HG02623 (cell line): Measurements from ENCODE around the gene SAMD14.
A peak's percentile ranks its signal among the peaks of the same experiment; 100 is the strongest.

ENCODE experiments used
- ATAC-seq: cut with Tn5 transposase; IDR thresholded peaks from one replicate; pipeline ENCODE4 v1.9.1; 2021; ENCODE audit warnings: moderate library complexity; ENCODE audit not compliant: unreplicated experiment

Gene SAMD14

DNA sequence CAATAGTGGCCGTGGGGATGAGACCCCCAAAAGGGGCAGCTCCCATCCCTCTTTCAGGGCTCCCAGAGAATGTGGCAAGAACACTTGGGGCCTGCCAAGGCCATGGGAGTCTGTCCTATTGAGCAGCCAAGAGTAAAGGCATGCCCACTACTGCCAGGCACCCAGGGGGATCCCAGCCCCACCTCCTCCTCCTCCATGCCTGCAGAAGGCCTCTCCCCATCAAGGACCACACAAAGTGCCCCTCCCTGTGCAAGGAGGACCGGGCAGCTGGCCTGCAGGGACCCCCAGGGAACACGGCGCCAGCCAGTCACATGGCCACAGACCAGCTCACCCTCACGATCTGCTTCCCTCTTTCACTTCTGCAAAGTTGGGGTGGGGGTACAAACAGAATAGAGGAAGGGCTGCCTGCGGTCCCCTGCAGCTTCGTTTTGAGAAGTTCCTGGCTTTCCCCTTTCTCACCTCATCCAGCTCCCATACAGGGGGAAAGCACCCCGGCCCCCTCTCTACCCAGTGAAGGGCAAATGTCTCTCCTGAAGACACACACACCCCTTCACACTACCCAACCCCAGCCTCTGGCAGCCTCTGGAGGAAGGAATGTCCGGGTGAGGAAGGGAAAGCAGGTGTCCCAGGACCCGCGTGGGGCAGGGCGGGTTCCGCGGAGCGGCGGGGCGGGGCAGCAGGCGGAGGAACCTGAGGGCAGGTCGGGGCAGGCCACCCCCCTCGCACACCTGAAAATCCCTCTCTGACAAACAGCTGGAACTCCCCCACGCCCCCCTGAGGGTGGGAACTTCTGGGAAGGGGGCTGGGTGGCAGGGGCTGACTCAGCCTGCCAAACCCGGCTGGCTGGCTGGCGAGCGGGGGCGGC lies 18.5 kb upstream of the SAMD14 start:
- ATAC-seq = peak; percentile 34

DNA sequence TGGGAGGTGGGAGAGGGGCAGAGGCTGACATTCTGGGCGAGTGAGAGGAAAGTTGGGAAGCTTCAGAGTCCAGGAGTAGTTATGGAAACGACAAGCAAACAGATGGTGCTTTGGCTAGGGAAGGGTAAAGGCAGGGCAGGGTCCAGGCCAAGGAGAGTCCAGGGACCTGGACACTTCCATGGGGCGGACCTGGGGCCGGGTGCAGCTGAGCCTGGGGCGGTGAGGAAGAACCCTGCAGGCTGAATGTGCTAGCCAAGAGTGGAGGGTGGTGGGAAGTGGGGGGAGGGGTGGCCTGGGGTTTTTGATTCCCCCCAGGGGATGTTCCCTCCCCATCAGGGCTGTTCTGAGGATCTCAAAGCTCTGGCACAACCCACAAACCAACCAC lies 17.9 kb upstream of the SAMD14 start:
- no peak for ATAC-seq

DNA sequence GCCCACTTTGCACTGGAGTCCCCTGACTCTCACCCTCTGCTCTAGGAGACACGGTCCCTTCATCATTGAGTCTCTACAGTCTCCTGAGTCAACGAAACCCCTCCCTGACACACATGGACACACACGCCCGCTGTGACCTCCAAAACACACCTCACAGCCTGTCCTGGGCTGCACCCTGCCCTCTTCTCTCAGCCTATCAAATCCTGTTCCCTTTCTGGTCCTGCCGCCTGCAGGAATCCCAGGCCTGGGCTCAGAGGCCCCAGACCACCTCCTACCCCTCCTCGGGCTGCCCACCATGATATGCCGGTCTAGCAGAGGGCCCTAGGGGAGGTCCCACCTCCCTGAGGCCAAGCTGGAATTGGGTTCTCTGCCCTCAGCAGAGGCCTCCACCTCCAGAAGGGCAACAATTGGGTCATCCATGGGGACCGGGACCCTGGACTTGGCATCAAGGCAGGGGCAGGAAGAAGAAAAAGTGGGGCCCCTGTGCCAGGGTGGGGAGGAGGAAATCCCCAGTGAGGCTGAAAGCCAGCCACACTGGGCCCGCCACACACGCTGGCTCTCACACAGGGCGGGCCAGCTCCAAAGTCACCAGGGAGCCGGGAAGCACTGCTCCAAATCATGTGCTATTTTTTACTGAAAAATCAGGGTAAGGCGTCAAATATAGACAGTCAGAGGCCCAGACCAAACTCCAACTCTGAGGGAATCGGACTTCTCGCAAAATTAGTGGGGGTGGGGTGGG lies 17.1 kb upstream of the SAMD14 start:
- no peak for ATAC-seq

DNA sequence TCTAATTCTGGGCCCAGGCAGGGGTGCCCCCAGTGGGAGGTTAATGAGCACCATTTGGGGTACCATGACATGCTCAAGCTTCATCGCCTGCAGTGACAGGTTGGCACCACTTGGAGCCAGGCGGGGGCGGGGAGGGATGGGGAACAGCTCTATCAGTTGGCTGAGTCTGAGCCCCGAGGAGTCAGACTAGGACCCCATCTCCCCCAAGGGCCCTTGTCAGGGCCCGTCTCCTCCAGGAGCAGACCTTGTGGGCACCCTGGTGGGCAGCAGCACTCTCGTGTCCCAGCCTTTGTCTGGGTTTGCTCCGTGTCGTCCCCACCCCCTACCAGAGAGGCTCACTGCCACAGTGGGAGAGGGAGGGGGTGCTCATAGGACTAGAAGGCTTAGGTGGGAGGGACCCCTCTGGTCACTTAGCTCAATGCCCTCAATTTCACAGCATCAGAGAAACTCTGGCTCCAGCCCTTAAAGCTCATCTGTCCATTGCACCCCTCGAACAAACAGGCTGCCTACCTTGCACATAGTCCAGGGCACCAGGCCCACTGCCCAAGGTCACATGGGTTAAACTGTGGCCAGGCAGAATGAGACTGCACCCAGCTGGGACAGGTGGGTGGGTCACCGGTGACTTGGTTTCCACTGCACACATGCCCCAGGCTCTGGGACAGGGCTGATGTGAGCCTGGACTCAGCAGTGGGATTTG lies 16.4 kb upstream of the SAMD14 start:
- ATAC-seq = no peak

DNA sequence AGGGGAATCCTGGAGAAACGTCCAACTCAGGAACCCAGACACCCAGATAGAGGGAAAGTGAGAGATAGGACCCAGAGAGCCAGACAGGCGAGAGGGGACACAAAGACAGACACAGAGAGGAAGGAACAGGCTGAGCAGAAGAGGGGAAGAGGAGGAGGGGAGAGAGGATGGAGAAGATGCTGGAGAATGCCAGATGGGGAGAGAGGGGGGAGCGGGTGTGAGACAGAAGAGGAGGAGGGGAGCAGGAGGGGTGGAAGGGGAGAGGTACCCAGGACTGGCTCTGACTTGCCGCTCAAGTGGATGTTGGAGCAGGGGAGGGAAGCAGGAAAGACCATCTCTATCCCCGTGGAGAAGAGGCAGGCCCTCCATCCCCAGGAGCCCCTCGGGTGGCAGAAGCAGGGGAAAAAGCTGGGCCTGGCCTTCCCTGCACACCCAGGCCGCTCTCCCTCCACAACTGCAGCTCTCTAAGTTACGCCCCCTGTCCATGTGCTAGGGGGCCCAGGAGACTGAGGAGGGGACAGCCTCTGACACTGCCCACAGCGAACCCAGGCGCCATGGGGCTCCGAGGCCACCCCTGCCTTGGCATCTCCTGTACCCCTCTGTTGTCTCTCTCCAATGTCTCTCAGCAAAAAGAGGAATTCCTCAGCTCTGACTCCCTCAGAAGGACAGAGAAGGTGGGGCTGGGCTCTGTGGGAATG lies 15.7 kb upstream of the SAMD14 start:
- no peak for ATAC-seq

DNA sequence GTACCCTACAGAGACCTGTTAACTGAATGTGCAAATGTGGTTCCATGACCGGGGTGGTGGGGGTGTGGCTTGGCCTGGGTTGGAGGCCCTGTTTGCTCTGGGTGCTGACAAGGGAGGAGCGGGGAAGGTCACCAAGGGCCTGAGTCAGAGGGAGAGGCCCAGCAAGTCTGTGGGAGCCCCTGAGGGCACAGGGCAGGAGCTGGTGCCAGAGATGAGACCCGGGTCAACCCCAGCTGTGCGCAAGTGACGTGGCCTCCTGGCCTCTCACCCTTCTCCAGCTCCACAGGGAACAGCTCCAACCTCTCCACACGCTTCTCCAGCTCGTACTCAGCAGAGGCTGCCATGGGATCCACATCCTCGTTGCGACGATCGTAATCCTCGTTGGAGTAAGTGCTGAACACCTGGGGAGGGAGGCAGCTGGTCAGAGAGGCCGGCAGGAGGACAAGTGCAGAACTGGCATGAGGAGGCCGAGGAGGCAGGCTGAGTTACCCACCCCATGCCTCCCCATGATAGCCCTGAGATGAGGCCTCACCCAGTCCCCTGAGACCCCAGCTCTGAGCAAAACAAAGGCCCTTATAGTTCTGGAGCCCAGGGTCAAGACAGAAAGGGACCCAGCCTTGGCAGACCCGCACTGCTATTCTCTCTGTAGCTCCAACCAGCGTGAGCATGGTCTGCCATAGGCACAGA lies 15.0 kb upstream of the SAMD14 start:
- ATAC-seq = no peak

DNA sequence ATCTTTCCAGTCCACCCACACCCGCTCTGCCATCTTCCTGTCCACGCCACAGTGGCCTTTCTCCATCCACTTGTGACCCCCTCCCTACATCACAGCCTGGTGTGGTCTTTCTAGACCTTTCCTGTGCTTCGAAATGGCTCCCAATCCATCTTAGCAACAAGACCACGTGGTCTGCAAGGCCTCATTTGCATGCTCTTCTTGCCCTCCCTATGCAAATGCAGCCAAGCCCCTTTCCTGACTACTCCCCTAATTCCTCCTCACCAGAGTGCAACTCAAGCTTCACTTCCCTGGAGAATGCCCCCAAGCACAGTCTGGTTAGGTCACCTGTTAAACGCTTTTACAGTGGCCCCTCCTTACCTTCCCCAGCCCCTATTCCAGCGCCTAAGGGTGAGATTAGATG lies 14.4 kb upstream of the SAMD14 start:
- no peak for ATAC-seq

DNA sequence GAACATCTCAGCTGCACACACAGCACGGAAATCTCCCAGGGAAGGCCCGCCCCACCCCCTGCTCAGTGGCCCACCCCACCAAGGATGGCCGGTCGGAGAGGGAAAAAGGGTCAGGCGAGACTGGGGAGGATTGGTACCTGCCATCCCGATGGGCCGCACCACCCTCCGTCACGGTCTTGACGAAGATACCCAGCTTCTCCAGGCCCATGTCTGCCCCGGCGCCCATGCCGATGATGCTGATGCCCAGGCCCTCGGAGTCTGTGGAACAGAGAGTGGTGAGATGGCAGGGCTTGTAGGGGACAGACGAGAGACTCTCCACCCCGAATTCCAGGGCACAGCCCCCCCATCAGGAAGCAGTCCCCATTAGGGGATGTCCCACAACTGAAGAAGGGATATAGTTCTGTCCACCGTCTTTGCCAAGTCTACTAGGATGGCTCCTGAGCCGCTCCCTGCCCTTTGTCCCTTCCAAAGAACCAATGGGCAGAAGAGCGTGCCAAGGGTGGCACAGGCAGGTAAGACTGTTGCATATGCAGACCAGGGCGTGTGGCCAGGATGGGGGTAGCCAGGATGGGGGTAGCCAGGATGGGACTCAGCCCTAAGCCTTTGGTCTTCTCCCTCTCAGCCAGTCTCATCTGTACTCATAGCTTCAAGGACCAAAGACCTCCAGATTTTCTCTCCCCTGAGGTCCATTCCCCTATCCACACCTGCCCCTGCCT lies 13.7 kb upstream of the SAMD14 start:
- ATAC-seq = no peak

DNA sequence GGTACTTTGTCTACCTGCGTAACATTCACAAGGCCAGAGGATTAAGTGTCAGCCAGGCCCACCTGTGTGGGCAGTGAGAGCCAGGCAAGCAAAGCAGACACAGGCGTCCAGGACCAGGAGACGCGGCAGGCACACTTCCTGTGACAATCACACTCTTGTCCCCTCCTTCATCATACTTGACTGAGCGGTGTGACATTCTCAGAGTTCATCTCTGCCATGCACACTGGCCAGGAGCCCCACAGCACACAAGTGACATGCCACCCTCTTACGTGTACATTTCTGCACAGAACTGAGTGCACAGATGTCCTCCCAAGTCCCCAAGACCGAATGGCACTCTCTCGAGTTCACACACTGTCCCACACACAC lies 11.8 kb upstream of the SAMD14 start:
- no peak for ATAC-seq

DNA sequence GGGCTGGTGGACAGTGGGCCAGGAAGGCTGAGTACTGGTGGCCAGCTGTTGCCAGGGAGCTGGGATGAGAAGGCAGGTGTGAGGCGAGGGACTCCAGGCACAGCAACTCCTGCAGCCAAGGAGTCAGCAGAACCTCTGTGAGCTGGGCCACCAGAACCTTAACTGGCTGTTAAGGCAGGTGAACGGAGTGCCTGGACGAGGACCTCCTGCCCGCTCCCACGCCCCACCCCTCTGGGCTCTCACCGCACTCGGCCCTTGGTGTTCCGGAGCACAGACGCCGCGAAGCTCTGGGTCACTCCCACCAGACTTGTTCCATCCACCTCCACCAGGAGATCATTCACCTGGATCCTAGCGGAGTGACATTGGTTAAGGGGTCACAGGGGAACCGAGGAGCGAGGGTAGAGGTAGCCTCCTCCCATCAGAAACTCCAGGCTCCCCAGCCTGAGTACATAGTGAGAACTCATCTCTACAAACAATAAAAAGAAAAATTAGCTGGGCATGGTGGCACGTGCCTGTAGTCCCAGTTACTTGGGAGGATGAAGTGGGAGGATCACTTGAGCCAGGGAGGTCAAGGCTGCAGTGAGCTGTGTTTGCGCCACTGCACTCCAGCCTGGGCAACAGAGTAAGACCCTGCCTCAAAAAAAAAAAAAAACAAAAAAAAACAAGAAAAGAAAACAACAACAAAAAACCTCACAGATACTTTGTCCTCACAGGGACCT lies 11.2 kb upstream of the SAMD14 start:
- ATAC-seq = no peak

DNA sequence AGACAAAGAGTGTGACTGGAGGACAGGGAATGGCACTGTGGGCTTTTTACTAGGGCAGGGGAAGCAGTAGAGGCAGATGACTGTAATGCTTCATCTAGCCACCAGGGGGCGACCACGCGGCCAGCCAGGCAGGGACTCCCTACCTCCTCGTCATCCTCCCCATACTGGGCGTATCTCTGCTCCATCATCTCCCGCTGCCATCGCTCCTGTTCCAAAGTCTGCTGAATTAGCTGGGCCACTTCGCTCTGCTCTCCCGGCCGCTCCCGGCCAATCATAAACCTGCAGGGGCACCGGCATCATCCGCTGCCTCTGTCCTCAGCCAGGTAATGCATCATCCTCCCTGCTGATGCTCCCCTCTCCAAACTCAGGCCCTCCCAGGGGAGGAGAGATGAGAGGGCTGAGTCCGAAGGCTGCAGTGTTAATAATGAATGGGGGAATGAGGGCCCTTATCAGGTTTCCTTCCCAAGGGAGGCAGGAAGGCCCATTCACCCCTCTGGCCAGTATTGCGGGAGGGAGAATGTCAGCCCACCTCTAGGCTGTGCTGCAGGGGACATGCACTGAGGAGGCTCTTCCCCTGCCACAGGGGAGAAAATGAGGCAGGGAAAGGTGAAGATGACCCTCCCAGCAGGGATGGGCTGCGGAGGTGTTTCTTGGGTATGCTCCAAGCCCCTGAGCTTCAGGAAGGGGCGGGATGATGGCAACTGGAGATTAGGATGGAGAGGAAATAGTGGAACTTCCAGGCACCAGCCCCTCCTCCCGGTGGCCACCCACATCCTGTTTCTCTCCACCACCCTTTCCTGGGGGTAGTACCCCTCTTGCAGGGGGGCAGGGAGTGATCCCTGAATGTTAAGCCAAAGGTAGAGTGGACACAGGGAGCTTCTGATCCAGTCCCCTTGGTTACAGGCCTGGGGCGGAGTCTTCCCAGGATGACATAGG lies 10.3 kb upstream of the SAMD14 start:
- ATAC-seq = no peak

DNA sequence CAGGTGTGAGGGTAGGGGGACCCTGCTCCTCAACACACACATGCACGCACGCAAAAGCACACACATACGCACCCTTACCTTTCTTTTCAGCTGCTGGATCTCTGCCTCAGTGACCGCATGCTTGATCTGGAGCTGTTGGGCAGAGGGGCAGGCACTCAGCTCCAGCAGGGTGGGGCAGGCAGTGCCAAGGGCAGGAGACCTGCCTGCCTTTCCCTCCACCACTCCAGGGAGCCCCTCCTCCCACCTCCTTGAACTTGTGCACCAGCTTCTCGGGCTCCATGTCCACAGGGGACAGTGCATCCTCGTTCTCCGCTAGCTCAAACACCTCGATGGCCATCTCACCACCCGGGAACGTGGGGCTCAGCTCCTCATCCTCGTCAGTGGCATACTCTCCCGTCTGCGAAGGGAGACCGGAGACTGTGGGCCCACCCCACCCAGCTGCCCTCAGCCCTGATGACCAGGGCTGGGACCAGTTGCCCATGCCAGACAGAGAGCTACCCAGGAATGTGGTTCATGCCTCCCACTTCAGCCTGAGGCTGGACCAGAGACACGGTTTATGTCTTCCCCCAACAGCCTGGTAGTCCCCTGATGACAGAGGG lies 9.3 kb upstream of the SAMD14 start:
- no peak for ATAC-seq

DNA sequence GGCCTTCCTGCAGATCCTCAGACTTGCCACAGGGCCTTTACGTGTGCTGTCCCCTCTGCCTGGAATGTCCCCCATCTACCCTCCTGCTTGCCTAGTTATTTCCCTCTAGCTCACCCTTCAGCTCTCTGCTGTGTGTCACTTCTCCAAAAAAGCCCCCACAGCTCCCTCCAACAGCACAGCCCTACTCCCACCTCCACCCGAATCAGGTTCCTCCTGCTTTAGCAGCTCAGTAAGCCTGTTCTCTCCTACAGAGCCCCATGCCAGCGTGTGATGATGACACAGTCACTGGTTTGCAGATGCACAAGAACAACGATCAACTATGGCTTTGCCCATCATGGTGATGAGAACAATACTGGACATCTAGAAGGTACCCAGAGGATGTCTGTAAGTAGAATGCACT lies 7.1 kb upstream of the SAMD14 start:
- no peak for ATAC-seq

DNA sequence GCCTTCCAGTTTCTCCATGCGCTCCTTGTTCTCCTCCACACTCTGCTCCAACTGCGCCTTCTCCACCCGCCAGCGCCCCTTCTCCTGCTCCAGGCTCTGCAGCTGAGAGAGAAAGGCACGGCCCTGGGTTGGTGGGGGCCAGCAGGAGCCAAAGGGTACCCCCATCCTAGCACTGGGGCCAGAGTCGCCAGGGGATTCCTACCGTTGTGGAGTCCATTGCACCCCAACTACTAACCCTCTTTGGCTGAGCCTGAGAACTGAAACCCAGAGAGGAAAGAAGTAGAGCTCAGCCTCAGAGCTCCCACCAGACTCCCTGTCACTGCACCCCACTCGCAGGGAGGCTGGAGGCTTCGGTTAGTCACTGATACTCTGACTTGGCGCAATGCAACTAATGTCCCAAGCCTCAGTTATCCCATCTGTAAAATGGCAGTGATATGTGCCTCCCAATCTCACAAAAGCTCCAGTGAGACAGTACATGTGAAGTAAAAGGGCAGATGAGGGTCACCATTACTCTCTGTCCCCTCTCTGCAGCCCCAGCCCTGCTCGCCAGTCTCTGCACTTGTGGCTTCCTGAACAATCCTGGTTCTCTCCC lies 6.2 kb upstream of the SAMD14 start:
- ATAC-seq = no peak

DNA sequence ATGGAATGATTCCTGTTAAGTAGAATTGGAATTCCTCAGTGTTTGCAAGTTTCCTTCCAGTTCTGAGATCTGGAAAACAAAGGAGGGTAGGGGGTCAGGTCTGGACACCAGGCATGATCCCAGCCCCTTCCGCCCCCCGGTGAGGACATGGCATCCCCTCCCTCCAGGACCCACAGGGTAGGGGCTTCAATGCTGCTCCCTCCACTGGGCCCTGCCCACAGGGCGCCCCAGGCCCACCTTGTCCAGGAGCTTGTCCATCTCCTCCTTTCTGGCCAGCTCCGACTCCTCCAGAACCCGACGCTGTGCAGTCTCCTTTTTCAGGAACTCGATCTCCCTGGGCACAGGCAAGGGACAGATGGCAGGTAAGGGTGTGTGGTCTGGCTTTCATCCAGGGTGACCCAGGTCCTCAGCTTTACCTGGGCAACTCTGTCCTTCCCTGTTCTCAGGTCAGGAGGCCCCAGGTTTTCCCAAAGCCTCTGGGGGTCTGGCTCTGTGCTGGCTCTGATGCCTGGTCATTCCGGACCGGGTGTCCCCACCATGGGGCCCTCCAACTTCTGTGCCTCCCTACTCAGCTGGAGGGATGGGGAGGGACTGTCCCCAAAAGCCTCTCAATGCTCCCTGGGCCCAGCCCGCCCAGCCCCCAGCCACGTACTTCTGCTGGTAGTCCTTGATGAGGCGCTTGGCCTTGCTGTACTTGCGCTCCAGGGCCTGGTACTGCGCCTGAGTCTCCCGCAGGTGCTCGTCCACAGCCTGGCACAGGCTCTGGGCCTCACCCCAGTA lies 5.5 kb upstream of the SAMD14 start:
- no peak for ATAC-seq

DNA sequence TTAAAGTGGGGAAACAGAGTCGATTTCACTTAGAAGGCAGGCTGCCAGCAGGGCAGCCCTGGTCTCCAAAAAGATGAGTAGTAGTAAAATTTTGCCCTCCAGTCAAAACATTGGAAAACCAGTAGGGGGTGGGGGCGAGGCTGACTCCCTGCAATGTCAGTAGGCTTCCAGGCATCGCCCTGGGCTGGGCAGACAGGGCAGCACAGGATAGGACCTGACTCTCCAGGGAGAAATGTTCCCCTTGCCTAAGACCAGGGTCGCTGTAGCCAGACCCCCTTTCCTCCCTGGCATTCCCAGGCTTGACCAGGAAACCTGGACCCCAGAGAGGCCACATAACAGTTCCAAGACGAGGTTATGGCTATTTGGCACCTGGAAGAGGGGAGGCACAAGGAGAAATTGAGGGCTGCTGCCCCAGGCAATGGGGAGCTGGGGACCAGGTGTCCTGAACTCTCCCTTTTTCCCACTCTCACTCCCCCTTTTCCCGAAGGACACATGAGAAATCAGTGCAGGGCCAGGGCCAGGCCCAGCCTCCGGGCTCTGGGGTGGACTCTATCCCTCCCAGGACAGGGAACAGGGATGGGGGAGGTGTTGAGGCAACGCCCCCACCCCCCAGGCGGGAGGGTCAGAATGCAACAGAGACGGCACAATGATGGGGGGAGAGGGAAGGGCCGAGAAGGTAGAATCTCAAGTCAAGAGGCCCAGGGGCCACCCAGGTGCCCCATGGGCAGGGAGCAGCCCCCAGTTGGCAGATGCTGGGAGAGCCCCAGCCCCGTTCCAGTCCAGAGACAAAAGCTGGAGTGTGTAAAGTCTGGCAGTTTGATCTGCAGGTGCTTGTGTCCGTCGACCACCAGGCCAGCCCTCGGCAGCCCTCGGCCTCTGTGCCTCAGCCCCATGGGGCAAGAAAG lies 4.5 kb upstream of the SAMD14 start:
- no peak for ATAC-seq
